ENCODE measurements around the gene HMCN2. TPM values are rescaled to one million over a fixed set of nuclear protein-coding genes. Genes with fewer than 3 reads are reported as not detected.

Gene HMCN2
- total RNA-seq, 1 donor from 2014 or later, result 0.15 TPM

GRCh38 chr9:130331061-130331460 is 65.5 kb downstream of the HMCN2 start:
- H3K79me2 ChIP-seq (ENCODE audit: low read depth), result no peaks in the 10 kb centered on the region
- peaks cover 14% of the 10 kb centered on the region for H3K4me1 Mint-ChIP-seq
- H3K27me3 Mint-ChIP-seq (ENCODE audit: insufficient read depth, low read depth), result peaks cover 25% of the 10 kb centered on the region
- no peak overlapping the region for H3K27ac ChIP-seq
- no peak overlapping the region for H3K4me2 ChIP-seq
- no peaks in the 10 kb centered on the region for H3K9me3 Mint-ChIP-seq
- no peak overlapping the region for H2AFZ ChIP-seq (replicated peaks)
- H3K36me3 ChIP-seq, result no peaks in the 10 kb centered on the region
- no peak overlapping the region for H3K9ac ChIP-seq
- TF ChIP-seq CTCF (IDR thresholded peaks at IDR 0.05) (no peak), EZH2 (IDR thresholded peaks at IDR 0.05) (no peak), EZH2phosphoT487 (IDR thresholded peaks at IDR 0.05) (no peak)
- no peaks in the 10 kb centered on the region for H3K9me3 ChIP-seq (ENCODE audit: low read depth)
- H3K4me1 ChIP-seq, result peaks cover 8% of the 10 kb centered on the region
- H3K27ac Mint-ChIP-seq, result no peak overlapping the region
- H4K20me1 ChIP-seq (ENCODE audit: low read depth), result no peaks in the 10 kb centered on the region
- no peak for DNase-seq (ENCODE audit: low spot score)
- H3F3A ChIP-seq (ENCODE audit: low read depth), result no peaks in the 10 kb centered on the region
- H3K36me3 Mint-ChIP-seq, result no peaks in the 10 kb centered on the region
- no peaks in the 10 kb centered on the region for H3K27me3 ChIP-seq
- H3K4me3 ChIP-seq, result no peak overlapping the region
- no peak overlapping the region for H3K4me3 Mint-ChIP-seq

GRCh38 chr9:130331573-130331972 is 66.0 kb downstream of the HMCN2 start:
- Mint-ChIP-seq H3K4me1 (peaks cover 14% of the 10 kb centered on the region), H3K4me3 (no peak overlapping the region), H3K36me3 (no peaks in the 10 kb centered on the region), H3K9me3 (no peaks in the 10 kb centered on the region), H3K27me3 (ENCODE audit: insufficient read depth, low read depth) (peaks cover 23% of the 10 kb centered on the region), H3K27ac (peak overlapping the region; percentile 33)
- Histone ChIP-seq H3F3A (ENCODE audit: low read depth) (no peaks in the 10 kb centered on the region), H3K36me3 (no peaks in the 10 kb centered on the region), H2AFZ (replicated peaks) (peak overlapping the region; percentile 68), H3K4me2 (no peak overlapping the region), H3K9ac (no peak overlapping the region), H3K27ac (no peak overlapping the region), H4K20me1 (ENCODE audit: low read depth) (no peaks in the 10 kb centered on the region), H3K79me2 (ENCODE audit: low read depth) (no peaks in the 10 kb centered on the region), H3K27me3 (no peaks in the 10 kb centered on the region), H3K9me3 (ENCODE audit: low read depth) (no peaks in the 10 kb centered on the region), H3K4me3 (no peak overlapping the region), H3K4me1 (peaks cover 8% of the 10 kb centered on the region)
- no peak for TF ChIP-seq EZH2 (IDR thresholded peaks at IDR 0.05)
- TF ChIP-seq EZH2phosphoT487 (IDR thresholded peaks at IDR 0.05), result no peak
- no peak for TF ChIP-seq CTCF (IDR thresholded peaks at IDR 0.05)
- peak; percentile 67 for DNase-seq (ENCODE audit: low spot score)

- Histone ChIP-seq H3F3A (ENCODE audit: low read depth) (no peaks in the 10 kb centered on the region), H2AFZ (replicated peaks) (no peak overlapping the region), H3K27ac (no peak overlapping the region), H3K36me3 (no peaks in the 10 kb centered on the region), H3K27me3 (no peaks in the 10 kb centered on the region), H3K4me2 (no peak overlapping the region), H3K79me2 (ENCODE audit: low read depth) (no peaks in the 10 kb centered on the region), H3K4me3 (no peak overlapping the region), H3K9me3 (ENCODE audit: low read depth) (no peaks in the 10 kb centered on the region), H3K4me1 (peaks cover 8% of the 10 kb centered on the region), H4K20me1 (ENCODE audit: low read depth) (no peaks in the 10 kb centered on the region), H3K9ac (no peak overlapping the region)
- no peak for TF ChIP-seq EZH2 (IDR thresholded peaks at IDR 0.05)
- TF ChIP-seq EZH2phosphoT487 (IDR thresholded peaks at IDR 0.05), result no peak
- TF ChIP-seq CTCF (IDR thresholded peaks at IDR 0.05), result no peak
- Mint-ChIP-seq H3K36me3 (no peaks in the 10 kb centered on the region), H3K27me3 (ENCODE audit: insufficient read depth, low read depth) (peaks cover 22% of the 10 kb centered on the region), H3K4me3 (no peak overlapping the region), H3K4me1 (peaks cover 14% of the 10 kb centered on the region), H3K9me3 (no peaks in the 10 kb centered on the region), H3K27ac (peak overlapping the region; percentile 53)
- DNase-seq (ENCODE audit: low spot score), result no peak
Measured at GRCh38 chr9:130332384-130332926, 66.9 kb downstream of the HMCN2 start.

Measured in neural progenitor cell (in vitro differentiated cells).